AG04450 (cell line): ENCODE results near the gene GMDS. TPM values are rescaled to one million over a fixed set of nuclear protein-coding genes. Genes with fewer than 3 reads are reported as not detected.

ENCODE experiments used
- CTCF ChIA-PET: fragments of 300-600, 350-600 bp; formaldehyde crosslinking; extraction: SDS; loops from one replicate; lab custom pipeline; 2022; ENCODE audit warnings: antibody characterized with exemption, inconsistent platforms; lab: Charles Lee
- POLR2A ChIA-PET: fragments of 350-600 bp; formaldehyde crosslinking; extraction: SDS; loops from one replicate; lab custom pipeline; 2021; ENCODE audit warnings: antibody characterized with exemption, inconsistent platforms; lab: Yijun Ruan, JAX
- DNase-seq: peaks from one replicate; pipeline ENCODE4 v3.0.0-alpha.2; 2011; ENCODE audit warnings: low read depth, low spot score
- H3K27ac ChIP-seq: one replicate; pipeline ENCODE4 v1.5.1; 2012; ENCODE audit warnings: low read depth, low read length, control low read depth
- H3K27me3 ChIP-seq: one replicate; pipeline ENCODE4 v1.6.0; 2012; ENCODE audit warnings: low read length; ENCODE audit not compliant: control insufficient read depth, insufficient read depth
- H3K4me3 ChIP-seq: 2 replicates; pipeline ENCODE4 v1.5.1; 2011; ENCODE audit warnings: mild to moderate bottlenecking, low read depth, low read length, control low read depth
- H3K9me3 ChIP-seq: 2 replicates; pipeline ENCODE4 v1.5.1; 2012; ENCODE audit warnings: low read length; ENCODE audit not compliant: control insufficient read depth, insufficient read depth
- CTCF ChIP-seq: IDR thresholded peaks from 2 replicates; pipeline ENCODE4 v1.5.1; 2011; ENCODE audit warnings: low read depth, low read length, control low read depth, inconsistent platforms
- polyA plus RNA-seq: library from polyadenylated mRNA; depleted of rRNA; stranded (reverse); fragments of >200 nt; gene quantifications from 2 replicates; pipeline ENCODE4 v1.2.3, GENCODE V29; 2011

The GMDS gene
- polyA plus RNA-seq, 1 experiment, result 26.4 TPM

- no peak overlapping the region for H3K4me3 ChIP-seq
- H3K27ac ChIP-seq, result no peak overlapping the region
- no peaks in the 10 kb centered on the region for H3K27me3 ChIP-seq
- no peak for DNase-seq
- POLR2A ChIA-PET, result no interaction called here
- CTCF ChIA-PET, result interaction anchor here (0.6 kb wide), 2 partner anchors 28 to 95 kb away, joined by 5 to 13 read pairs; no protein-coding TSS in a partner anchor
- TF ChIP-seq CTCF, result no peak
- no peaks in the 10 kb centered on the region for H3K9me3 ChIP-seq
Observed at GRCh38 chr6:1958257-1958656, 287.1 kb downstream of the GMDS start.

- ChIA-PET POLR2A (no interaction called here), CTCF (no interaction called here)
- no peak for DNase-seq
- Histone ChIP-seq H3K27me3 (no peaks in the 10 kb centered on the region), H3K27ac (no peak overlapping the region), H3K9me3 (no peaks in the 10 kb centered on the region), H3K4me3 (no peak overlapping the region)
- TF ChIP-seq CTCF, result no peak
Observed at GRCh38 chr6:1957746-1958145, 287.7 kb downstream of the GMDS start.

GRCh38 chr6:1952740-1953360 lies 292.6 kb downstream of the GMDS start:
- TF ChIP-seq CTCF, result no peak
- ChIA-PET CTCF (interaction anchor here (1.0 kb wide), 1 partner anchor 266 kb away, joined by 3 read pairs; no protein-coding TSS in a partner anchor), POLR2A (no interaction called here)
- peak; percentile 96 for DNase-seq
- Histone ChIP-seq H3K27ac (peak overlapping the region; percentile 94), H3K27me3 (no peaks in the 10 kb centered on the region), H3K4me3 (no peak overlapping the region), H3K9me3 (no peaks in the 10 kb centered on the region)

GRCh38 chr6:1950631-1951030 lies 294.8 kb downstream of the GMDS start:
- ChIA-PET CTCF (no interaction called here), POLR2A (no interaction called here)
- no peak overlapping the region for H3K4me3 ChIP-seq
- DNase-seq, result no peak
- H3K9me3 ChIP-seq, result no peaks in the 10 kb centered on the region
- H3K27me3 ChIP-seq, result no peaks in the 10 kb centered on the region
- TF ChIP-seq CTCF, result no peak
- no peak overlapping the region for H3K27ac ChIP-seq

- ChIA-PET POLR2A (no interaction called here), CTCF (no interaction called here)
- DNase-seq, result no peak
- Histone ChIP-seq H3K27me3 (no peaks in the 10 kb centered on the region), H3K27ac (no peak overlapping the region), H3K4me3 (no peak overlapping the region), H3K9me3 (no peaks in the 10 kb centered on the region)
- no peak for TF ChIP-seq CTCF
Observed at GRCh38 chr6:1949538-1949937, 295.9 kb downstream of the GMDS start.
